Activated CD8-positive, alpha-beta T cell treated with anti-CD3 and anti-CD28 coated beads for 36 hours (primary cell): ENCODE data around the gene C22orf42. TPM values are rescaled to one million over a fixed set of nuclear protein-coding genes. Genes with fewer than 3 reads are reported as not detected.
A peak's percentile ranks its signal among the peaks of the same experiment; 100 is the strongest.
"Not testable (repeated sequence)": the region's sequence is repeated elsewhere in the genome, so short reads cannot be mapped to it uniquely, and the experiment has no call there.

ENCODE experiments used
- ATAC-seq: fragments of 200-7000 bp; cut with Tn5 transposase; one replicate; pipeline ENCODE4 v1.10.0; 2021; ENCODE audit warnings: mild to moderate bottlenecking, moderate library complexity
- CTCF ChIA-PET: fragments of 350-600 bp; sonication (Branson Sonifier 250); formaldehyde crosslinking; loops from one replicate; lab custom pipeline; 2021; ENCODE audit warnings: antibody characterized with exemption; lab: Charles Lee
- POLR2A ChIA-PET: fragments of 350-600 bp; sonication (Branson Sonifier 250); formaldehyde crosslinking; loops from one replicate; lab custom pipeline; 2021; ENCODE audit warnings: antibody characterized with exemption; lab: Charles Lee
- DNase-seq: peaks from one replicate; pipeline ENCODE4 v3.0.0-alpha.2; 2020
- H3K27ac Mint-ChIP-seq: one replicate; pipeline ENCODE4 v1.8.0; 2021; ENCODE audit warnings: mild to moderate bottlenecking, mixed read lengths
- H3K27me3 Mint-ChIP-seq: one replicate; pipeline ENCODE4 v1.8.0; 2021; ENCODE audit warnings: mixed read lengths
- H3K36me3 Mint-ChIP-seq: one replicate; pipeline ENCODE4 v1.8.0; 2021; ENCODE audit warnings: low read depth, mixed read lengths
- H3K4me1 Mint-ChIP-seq: one replicate; pipeline ENCODE4 v1.8.0; 2021; ENCODE audit warnings: low read depth, mixed read lengths
- H3K4me3 Mint-ChIP-seq: one replicate; pipeline ENCODE4 v1.8.0; 2021; ENCODE audit warnings: mild to moderate bottlenecking, moderate library complexity, mixed read lengths
- H3K9me3 Mint-ChIP-seq: one replicate; pipeline ENCODE4 v1.8.0; 2021; ENCODE audit warnings: mixed read lengths
- intact Hi-C: fragments of 100-400 bp; cut with micrococcal nuclease; formaldehyde crosslinking; loops from one replicate; pipeline ENCODE4 v1.10.0; 2022
- total RNA-seq, 2 experiments: library from RNA; stranded (reverse); gene quantifications; one replicate each; pipeline ENCODE4 v1.2.3, GENCODE V29; 2021
- TF ChIP-seq, protein P1 (sequence below): fragments of 200-600 bp; IDR thresholded peaks from one replicate; pipeline ENCODE4 v1.8.0; 2022; ENCODE audit warnings: antibody characterized with exemption, mild to moderate bottlenecking

C22orf42 gene
- total RNA-seq, 2 experiments from 2014 or later = not detected

DNA sequence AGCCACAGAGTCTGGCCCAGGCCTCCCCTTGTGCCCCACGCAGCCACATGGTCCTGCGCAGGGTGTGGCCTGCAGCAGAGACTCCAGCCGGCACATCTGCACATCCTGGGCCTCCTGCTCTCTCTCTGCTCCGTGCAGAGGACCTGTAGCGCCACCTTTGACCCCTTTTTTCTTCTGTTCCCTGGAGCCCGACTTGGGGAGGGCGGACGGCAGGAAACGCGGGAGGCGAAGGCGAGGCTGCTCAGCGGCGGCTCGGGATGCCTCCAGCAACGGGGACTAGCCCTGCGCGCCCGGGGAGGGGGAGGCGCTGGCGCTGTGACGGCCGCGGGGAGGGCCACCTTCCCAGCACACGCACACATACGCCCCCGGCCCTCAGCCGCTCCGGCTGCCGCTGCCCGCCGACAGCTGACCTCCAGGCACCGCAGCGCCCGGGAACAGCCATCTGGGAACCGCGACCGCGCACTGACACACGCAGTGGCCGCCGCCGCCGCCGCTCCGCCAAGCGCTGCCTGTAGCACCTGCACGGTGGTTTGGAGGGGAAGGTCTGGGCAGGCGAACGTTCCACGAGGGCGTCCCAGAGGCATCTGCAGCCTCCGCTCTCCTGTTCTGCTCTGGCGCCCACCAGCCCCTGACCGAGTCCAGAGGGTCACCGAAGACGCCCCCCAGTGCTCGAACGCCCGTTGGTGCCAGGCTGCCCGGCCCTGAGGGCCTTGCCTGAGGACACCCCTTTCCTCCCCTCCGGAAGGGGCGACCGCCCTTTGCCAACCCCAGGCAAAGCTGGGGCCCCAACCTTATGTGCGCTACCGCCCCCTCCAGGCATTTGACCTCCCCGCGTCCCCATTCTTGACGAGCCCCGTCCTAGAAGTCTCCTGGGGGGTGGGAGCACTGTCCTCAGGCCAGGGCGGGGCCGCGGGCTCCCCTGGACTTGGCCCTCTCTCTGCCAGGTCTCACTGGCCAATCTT is 16.9 kb upstream of the C22orf42 start:
- Mint-ChIP-seq H3K36me3 (no peaks in the 10 kb centered on the region), H3K9me3 (no peaks in the 10 kb centered on the region), H3K27ac (no peak overlapping the region), H3K4me1 (no peaks in the 10 kb centered on the region), H3K27me3 (peaks cover 32% of the 10 kb centered on the region), H3K4me3 (no peak overlapping the region)
- POLR2A ChIA-PET = no interaction called here
- peak; percentile 27 for ATAC-seq
- peak; percentile 19 for DNase-seq
- intact Hi-C loops = no loop called here
- TF ChIP-seq, protein P1, sequence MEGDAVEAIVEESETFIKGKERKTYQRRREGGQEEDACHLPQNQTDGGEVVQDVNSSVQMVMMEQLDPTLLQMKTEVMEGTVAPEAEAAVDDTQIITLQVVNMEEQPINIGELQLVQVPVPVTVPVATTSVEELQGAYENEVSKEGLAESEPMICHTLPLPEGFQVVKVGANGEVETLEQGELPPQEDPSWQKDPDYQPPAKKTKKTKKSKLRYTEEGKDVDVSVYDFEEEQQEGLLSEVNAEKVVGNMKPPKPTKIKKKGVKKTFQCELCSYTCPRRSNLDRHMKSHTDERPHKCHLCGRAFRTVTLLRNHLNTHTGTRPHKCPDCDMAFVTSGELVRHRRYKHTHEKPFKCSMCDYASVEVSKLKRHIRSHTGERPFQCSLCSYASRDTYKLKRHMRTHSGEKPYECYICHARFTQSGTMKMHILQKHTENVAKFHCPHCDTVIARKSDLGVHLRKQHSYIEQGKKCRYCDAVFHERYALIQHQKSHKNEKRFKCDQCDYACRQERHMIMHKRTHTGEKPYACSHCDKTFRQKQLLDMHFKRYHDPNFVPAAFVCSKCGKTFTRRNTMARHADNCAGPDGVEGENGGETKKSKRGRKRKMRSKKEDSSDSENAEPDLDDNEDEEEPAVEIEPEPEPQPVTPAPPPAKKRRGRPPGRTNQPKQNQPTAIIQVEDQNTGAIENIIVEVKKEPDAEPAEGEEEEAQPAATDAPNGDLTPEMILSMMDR = no peak
- CTCF ChIA-PET = no interaction called here

DNA sequence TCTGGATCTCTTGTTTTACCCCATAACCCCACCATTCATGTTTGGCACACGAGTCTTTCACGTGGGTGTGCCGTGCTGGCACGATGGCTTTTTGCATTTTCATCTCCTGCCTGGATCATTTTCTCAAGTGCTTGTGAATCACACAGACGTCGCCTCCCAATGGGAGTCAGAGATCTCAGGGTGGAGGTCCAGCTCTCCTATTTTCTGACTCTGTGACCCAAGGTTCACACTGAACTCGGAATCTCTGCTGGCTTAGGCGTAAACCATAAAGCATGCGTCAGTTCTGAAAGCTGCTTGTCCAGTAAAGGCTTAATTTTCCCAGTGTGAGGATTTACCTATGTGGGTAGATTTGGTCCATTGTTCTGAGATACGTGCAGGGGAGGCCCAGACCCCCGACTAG is 16.0 kb upstream of the C22orf42 start:
- intact Hi-C loops = no loop called here
- DNase-seq (no peak), ATAC-seq (no peak)
- TF ChIP-seq, protein P1 = no peak
- ChIA-PET POLR2A (no interaction called here), CTCF (no interaction called here)
- no peaks in the 10 kb centered on the region for H3K4me1 Mint-ChIP-seq
- peaks cover 32% of the 10 kb centered on the region for H3K27me3 Mint-ChIP-seq
- no peak overlapping the region for H3K4me3 Mint-ChIP-seq
- no peak overlapping the region for H3K27ac Mint-ChIP-seq
- H3K36me3 Mint-ChIP-seq = no peaks in the 10 kb centered on the region
- H3K9me3 Mint-ChIP-seq = no peaks in the 10 kb centered on the region

DNA sequence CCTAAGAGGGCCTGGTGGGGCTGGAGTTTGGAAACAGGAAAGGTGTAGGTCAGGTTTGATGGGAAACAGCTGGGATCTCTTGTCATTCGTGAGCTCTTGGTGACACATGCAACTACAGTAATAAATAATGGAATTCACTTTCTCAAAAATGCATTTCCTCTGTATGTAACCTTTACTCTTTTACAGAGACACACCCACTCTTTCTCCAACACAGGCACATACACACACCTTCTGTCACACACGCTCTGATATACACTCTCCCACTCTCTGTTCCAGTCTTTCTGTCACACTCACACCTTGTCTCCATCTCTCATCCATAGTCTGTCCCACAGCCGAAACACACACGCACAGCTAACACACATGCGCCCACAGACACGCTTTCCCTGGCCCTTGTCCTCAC is 6.6 kb upstream of the C22orf42 start:
- TF ChIP-seq, protein P1 = no peak
- intact Hi-C loops = no loop called here
- ChIA-PET CTCF (interaction anchor here (1.4 kb wide), 1 partner anchor 189 kb away, joined by 3 read pairs; no protein-coding TSS in a partner anchor), POLR2A (no interaction called here)
- H3K27ac Mint-ChIP-seq = no peak overlapping the region
- ATAC-seq = no peak
- H3K4me1 Mint-ChIP-seq = no peaks in the 10 kb centered on the region
- H3K4me3 Mint-ChIP-seq = no peak overlapping the region
- no peaks in the 10 kb centered on the region for H3K36me3 Mint-ChIP-seq
- no peaks in the 10 kb centered on the region for H3K9me3 Mint-ChIP-seq
- no peak for DNase-seq
- H3K27me3 Mint-ChIP-seq = peaks cover 4% of the 10 kb centered on the region

DNA sequence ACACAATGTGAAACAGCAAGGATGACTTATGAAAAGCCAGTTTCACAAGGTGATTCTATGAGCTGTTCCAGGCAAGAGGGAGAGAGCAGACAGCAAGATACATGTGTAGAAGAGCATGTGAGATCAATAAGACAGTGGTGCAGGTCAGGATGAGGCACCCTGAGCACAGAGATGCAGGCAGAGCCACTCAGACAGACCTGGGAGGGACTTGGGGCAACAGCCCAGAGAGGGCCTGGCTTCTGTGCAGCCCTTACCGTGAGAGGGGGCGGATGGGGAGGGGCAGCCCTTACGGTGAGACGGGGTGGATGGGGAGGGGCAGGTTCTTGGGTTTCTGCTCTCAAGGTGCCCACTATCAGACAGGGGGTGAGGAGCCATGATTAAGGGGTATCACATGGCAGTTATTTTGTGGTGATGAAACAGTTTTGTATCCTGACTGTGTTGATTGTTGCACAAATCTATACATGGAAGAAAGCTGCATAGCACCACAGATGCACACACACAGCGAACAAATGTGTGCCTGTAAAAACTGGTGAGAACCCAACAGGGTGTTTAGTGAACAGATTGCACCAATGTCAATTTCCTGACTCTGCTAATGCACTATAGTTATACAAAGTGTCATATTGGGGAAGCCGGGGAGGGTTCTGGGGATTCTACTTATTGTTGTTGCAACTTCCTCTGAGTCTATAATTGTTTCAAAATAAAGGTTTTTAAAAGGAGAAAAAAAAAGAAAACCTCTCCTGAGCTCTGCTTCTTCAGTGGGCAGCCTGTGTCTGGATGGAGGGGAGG is 5.2 kb upstream of the C22orf42 start:
- ChIA-PET POLR2A (no interaction called here), CTCF (interaction anchor here (0.9 to 1.4 kb wide), 2 partner anchors 102 to 187 kb away, joined by 3 read pairs; no protein-coding TSS in a partner anchor)
- no peak overlapping the region for H3K4me3 Mint-ChIP-seq
- H3K36me3 Mint-ChIP-seq = no peaks in the 10 kb centered on the region
- peaks cover 4% of the 10 kb centered on the region for H3K27me3 Mint-ChIP-seq
- DNase-seq (no peak), ATAC-seq (no peak)
- H3K9me3 Mint-ChIP-seq = no peaks in the 10 kb centered on the region
- intact Hi-C loops = no loop called here
- TF ChIP-seq, protein P1 = no peak
- no peak overlapping the region for H3K27ac Mint-ChIP-seq
- no peaks in the 10 kb centered on the region for H3K4me1 Mint-ChIP-seq

DNA sequence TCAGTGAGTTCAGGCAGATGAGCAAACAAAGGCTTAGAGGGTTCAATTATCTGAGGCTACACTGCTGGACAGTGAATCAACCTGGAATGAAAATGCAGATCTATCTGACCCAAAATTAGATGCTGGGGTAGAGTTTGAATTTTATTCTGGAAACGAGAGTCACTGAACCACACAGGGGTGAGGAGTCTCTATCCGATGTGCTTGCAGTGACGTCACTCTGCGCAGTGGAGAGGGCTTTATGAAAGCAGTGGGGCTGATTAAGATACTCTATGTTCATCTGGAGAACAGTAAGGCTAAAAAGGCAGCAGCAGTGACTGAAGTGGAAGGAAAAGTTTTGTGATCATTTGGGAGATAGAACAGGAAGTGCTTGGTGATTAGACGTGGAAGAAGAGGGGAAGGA is 1.3 kb upstream of the C22orf42 start:
- POLR2A ChIA-PET, DNase-seq, ATAC-seq, H3K4me1 Mint-ChIP-seq, H3K36me3 Mint-ChIP-seq, H3K4me3 Mint-ChIP-seq, H3K9me3 Mint-ChIP-seq, H3K27me3 Mint-ChIP-seq, H3K27ac Mint-ChIP-seq, intact Hi-C loops, CTCF ChIA-PET: not testable (repeated sequence)

DNA sequence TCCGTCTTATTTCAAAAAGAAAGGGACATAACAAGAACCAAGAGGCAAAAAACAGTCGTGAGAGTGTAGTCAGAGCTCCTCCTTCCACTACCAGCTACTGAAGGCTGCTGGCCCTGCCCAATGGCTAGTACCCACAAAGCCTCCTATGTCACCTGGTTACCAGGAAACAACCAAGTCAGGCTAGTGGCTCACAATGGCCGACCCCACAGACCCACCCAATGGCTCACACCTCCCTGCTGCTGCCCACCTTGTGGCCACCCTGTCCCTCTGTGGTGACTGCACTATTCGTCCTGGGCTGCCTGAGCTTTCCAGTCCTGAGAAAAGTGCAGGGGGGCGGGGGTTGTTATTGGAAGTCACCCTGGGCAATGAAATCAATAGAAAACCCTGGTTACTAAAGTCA is 1.5 kb downstream of the C22orf42 start:
- H3K27ac Mint-ChIP-seq, intact Hi-C loops, DNase-seq, ATAC-seq, H3K9me3 Mint-ChIP-seq, H3K4me1 Mint-ChIP-seq, H3K27me3 Mint-ChIP-seq, CTCF ChIA-PET, H3K36me3 Mint-ChIP-seq, H3K4me3 Mint-ChIP-seq, POLR2A ChIA-PET: not testable (repeated sequence)

DNA sequence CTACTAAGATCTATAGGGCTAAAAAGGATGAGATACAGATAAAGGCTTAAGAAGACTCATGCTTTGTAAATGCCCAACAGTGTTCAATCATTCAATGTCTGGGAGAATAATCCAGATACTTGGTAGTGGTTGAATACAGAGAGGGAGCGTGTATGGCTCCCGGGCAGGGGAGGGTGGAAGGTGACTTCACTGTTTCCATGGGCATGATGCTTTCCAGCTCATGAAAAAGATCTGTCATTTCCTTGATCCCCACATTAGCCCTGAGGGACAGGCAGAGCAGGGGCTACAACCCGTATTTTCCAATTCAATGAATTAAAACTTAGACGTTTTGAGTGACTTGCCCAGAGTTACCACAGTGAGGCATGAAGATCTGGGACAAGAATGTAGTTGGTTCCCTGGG is 4.4 kb downstream of the C22orf42 start:
- H3K9me3 Mint-ChIP-seq, DNase-seq, H3K4me1 Mint-ChIP-seq, H3K27ac Mint-ChIP-seq, POLR2A ChIA-PET, H3K4me3 Mint-ChIP-seq, H3K36me3 Mint-ChIP-seq, H3K27me3 Mint-ChIP-seq, ATAC-seq, intact Hi-C loops, CTCF ChIA-PET: not testable (repeated sequence)

DNA sequence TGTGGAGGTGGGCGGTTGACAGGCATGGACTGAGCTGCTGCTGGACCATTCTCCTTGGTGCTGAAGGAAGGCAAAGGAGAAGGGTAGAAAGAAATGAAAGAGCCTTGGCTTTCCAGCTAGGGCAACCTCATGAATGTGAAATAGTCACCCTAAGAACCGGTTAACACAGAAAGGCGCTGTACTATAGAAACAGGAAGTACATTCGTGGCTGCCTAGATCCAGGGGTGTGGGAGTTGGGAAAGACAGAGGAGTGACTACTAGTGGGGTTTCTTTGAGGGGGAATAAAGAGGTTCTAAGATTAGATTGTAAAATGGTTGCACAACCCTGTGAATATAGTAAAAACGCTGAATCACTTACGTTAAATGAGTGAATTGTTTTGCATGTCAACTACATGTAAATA is 7.5 kb downstream of the C22orf42 start:
- H3K36me3 Mint-ChIP-seq, intact Hi-C loops, H3K4me1 Mint-ChIP-seq, H3K4me3 Mint-ChIP-seq, H3K27ac Mint-ChIP-seq, H3K27me3 Mint-ChIP-seq, H3K9me3 Mint-ChIP-seq, DNase-seq, ATAC-seq, POLR2A ChIA-PET: not testable (repeated sequence)
- CTCF ChIA-PET = interaction anchor here (1.4 kb wide), 1 partner anchor 115 kb away, joined by 3 read pairs; no protein-coding TSS in a partner anchor
